OCI-M2 (cell line): ENCODE results near the gene TRIM52.
"Not testable (repeated sequence)": the region's sequence is repeated elsewhere in the genome, so short reads cannot be mapped to it uniquely, and the experiment has no call there.

Experiments
- DNase-seq: peaks from one replicate; lab custom pipeline; 2025; ENCODE audit not compliant: unreplicated experiment; lab: John Stamatoyannopoulos, UW

TRIM52 gene

DNA sequence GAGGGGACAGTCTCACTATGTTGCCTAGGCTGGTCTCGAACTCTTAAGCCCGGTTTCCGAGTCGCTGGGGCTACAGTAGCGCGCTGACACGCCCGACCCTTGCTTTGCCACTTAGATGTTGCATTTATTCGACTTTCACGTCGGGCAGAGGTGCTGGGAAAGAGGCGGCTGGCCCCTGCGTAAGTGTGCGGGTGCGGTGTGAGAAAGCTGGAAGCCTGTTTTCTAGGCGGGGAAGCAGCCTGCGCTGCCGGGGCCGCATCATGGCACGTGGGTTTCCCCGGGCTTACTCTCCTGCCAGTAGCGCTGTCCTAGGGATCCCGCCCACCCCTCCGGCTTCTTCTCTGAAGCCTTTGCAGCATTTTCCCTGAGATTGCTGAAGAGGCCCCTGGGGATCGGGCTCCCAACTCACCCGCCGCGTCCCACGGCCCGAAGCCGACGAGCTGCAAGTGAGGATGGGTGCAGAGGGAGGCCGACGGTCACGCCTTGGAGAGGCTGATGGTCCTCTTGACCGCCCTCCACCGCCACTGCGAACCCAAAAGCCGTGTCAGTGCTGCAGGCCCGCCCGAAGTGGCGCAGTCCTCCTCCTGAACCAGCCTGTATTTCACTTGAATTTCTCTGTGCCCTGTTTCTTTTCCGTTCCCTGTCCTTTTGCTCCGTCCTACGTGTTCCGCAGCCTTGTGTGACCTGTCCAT, 43.7 kb downstream of the TRIM52 start:
- DNase-seq = no peak

- DNase-seq = no peak
Observed at GRCh38 chr5:181215997-181216989, 44.6 kb downstream of the TRIM52 start.

GRCh38 chr5:181214249-181214648, 46.7 kb downstream of the TRIM52 start:
- not testable (repeated sequence) for DNase-seq

DNA sequence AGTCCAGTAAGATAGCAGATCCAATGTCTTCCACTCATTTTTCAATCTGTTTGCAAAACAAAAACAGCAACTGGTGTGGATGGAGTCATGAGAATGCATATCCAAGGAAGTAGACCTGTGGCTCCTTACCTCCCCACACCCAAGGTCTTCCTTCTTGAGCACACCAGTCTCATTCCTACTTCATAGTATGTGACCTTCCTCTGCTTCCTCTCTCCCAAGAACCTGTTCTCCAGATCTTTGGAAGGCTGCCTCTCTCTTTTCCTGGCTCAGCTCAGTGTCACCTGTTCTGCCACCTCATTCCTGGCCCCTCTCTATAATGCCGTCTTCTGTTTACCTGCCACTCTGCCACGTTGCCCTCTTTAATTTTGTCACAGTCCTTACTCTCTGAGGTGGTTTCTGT, 48.0 kb downstream of the TRIM52 start:
- no peak for DNase-seq

DNA sequence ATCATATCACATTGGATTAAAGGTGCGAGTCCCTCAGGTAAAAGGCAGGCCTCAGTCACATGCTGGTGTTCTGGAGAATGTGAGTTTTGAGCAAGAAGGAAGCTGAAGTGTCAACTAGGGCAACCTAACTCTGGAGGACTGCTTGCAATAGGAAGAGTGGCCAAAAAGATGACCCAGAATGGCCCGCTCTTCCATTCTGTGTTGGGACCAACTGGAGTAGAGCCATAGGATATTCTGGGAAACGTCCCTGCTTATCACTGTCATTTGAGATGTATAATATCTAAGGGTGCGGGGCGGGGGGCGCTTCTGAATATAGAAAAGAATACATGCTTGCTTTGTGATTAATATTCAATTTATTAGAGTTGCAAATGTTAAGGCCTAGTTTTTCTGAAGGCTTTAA, 48.9 kb downstream of the TRIM52 start:
- no peak for DNase-seq

DNA sequence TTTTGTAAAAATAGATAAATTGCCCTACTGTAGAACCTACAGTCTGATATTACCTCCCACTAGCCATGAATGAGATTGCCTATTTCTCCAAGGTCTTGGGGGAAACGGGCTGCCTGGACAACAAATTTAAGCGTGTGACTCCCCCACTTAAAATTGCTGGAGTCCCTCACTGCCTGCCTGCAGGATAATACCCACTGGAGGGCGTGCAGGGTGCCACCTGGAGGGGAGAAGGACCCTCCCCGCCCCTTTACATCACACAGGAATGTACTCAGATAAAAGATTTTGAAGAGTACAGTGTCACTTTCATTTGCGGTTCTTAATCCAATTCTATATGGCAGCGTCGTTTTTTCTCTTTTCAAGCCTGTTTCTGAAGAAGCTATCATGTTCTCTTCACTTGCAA, 49.7 kb downstream of the TRIM52 start:
- DNase-seq = no peak

DNA sequence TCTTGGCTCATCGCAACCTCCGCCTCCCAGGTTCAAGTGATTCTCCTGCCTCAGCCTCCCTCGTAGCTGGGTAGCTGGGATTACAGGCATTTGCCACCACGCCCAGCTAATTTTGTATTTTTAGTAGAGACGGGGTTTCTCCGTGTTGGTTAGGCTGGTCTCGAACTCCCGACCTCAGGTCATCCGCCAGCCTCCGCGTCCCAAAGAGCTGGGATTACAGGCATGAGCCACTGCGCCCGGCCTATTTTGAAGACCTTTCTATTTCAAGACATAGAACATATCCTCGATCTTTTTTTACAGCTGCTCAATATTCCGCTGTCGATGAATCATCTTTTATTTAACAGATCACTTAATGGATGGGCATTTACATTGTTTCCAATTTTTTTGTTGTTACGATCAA, 50.2 kb downstream of the TRIM52 start:
- DNase-seq = not testable (repeated sequence)

DNA sequence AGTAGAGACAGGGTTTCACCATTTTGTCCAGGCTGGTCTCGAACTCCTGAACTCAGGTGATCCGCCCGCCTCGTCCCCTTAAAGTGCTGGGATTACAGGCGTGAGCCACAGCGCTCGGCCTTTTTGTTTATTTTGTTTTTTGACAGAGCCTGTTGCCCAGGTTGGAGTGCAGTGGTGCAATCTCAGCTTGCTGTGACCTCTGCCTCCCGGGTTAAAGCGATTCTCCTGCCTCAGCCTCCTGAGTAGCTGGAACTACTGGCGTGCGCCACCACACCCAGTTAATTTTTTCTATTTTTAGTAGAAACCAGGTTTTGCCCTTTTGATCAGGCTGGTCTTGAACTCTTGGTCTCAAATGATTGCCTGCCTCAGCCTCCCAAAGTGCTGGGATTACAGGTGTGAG, 50.8 kb downstream of the TRIM52 start:
- DNase-seq = not testable (repeated sequence)

- DNase-seq = not testable (repeated sequence)
Observed at GRCh38 chr5:181209006-181209405, 51.9 kb downstream of the TRIM52 start.

DNA sequence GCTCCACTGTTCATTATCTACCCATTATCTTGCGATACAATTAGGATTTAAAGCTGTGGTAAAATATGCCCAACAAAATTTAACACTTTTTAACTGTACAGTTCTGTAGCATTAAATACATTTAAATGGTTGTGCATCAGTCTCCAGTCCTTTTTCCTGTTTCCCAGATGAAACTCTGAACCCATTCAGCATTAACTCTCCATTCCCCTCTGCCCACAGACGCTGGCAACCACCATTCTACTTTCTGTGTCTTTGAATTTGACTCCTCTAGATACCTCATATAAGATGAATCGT, 53.0 kb downstream of the TRIM52 start:
- DNase-seq = no peak

GRCh38 chr5:181207214-181207959, 53.6 kb downstream of the TRIM52 start:
- DNase-seq = no peak

DNA sequence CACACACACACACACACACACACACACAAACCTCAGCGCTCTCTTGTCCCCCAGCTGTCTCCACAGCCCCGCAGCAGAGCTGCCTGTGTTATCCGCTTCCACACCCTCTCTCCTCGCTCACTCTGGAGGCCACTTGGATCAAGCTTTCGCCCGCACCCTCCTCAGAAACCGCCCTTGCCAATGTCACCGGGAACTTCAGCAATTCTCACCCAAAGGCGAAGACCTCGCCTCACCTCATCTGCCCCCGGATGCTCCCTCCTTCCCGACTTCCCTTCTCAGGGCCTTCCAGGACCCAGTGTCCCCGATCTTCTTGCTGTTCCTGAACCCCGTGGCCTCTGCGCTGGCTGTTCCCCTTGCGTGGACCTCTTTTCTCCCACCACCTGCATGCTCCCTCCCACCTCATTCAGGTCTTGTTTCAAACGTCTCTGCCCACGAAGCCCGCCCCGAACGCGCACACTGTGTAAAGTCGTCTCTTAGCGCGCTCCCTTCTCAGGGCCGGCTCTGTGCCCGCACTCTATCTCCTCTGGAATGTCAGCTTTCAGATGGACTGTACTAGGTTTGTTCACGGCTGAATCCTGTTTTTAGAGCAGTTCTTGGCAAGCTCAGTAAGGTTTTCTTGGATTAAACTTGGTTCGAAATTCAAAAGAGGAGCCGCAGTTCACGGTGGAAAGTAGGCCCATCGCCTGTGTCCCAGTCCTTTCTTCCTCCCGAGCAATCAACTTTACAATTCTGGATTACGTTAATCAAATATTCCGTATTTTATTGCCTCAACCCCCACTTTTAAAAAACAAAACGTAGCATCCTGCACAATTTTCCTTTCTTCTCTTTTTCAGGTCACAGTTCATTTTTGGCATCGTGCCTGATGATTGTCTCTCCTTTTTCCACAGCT, 54.9 kb downstream of the TRIM52 start:
- no peak for DNase-seq
